Panc1 (cell line): ENCODE results near the gene HOTAIR. TPM values are rescaled to one million over a fixed set of nuclear protein-coding genes. Genes with fewer than 3 reads are reported as not detected.

Source experiments
- ATAC-seq: fragments of 200-7000 bp; cut with Tn5 transposase; 2 replicates; pipeline ENCODE4 v1.9.1; 2020; ENCODE audit warnings: mild to moderate bottlenecking, moderate library complexity
- BruUV-seq: library from RNA; stranded (reverse); fragments of 400-500 nt; replicated peaks from 2 replicates; lab custom pipeline; 2021; lab: Mats Ljungman, UMichigan
- CTCF ChIA-PET: fragments of 300-600 bp; sonication (Branson Sonifier 250); formaldehyde crosslinking; loops from one replicate; lab custom pipeline; 2022; ENCODE audit warnings: antibody characterized with exemption; lab: Charles Lee
- POLR2A ChIA-PET: fragments of 300-600 bp; sonication (Branson Sonifier 250); formaldehyde crosslinking; loops from one replicate; lab custom pipeline; 2022; ENCODE audit warnings: antibody characterized with exemption; lab: Charles Lee
- DNase-seq: peaks from one replicate; pipeline ENCODE4 v3.0.0-alpha.2; 2010; ENCODE audit warnings: low read depth, low spot score
- H3K27ac ChIP-seq: 2 replicates; pipeline ENCODE4 v1.5.1; 2011; ENCODE audit warnings: mild to moderate bottlenecking, low read length, inconsistent platforms
- H3K27me3 ChIP-seq: fragments of 200-500 bp; sonication (Bioruptor generic); 2 replicates; pipeline ENCODE4 v1.6.0; 2014; ENCODE audit warnings: low read length, inconsistent platforms; ENCODE audit not compliant: control insufficient read depth, insufficient read depth
- H3K36me3 ChIP-seq: fragments of 200-500 bp; sonication (Bioruptor generic); 2 replicates; pipeline ENCODE4 v1.5.1; 2014; ENCODE audit warnings: inconsistent platforms, mild to moderate bottlenecking, low read length, moderate library complexity; ENCODE audit not compliant: control insufficient read depth, insufficient read depth
- H3K4me1 ChIP-seq: 2 replicates; pipeline ENCODE4 v1.5.1; 2011; ENCODE audit warnings: inconsistent platforms, mild to moderate bottlenecking, low read length, moderate library complexity; ENCODE audit not compliant: control insufficient read depth, insufficient read depth
- H3K4me3 ChIP-seq, 2 experiments: 2 replicates each; pipeline ENCODE4 v1.5.1; 2011 to 2012; ENCODE audit warnings: low read depth in 2 of 2, low read length in 2 of 2, mild to moderate bottlenecking in 2 of 2, inconsistent platforms in 1 of 2, moderate library complexity in 1 of 2
- H3K9me3 ChIP-seq: fragments of 200-500 bp; sonication (Bioruptor generic); 2 replicates; pipeline ENCODE4 v1.5.1; 2014; ENCODE audit warnings: low read depth, mild to moderate bottlenecking, inconsistent platforms, low read length, moderate library complexity; ENCODE audit not compliant: control insufficient read depth, insufficient read depth
- POLR2AphosphoS5 ChIP-seq: IDR thresholded peaks from 2 replicates; pipeline ENCODE4 v1.6.1; 2012; ENCODE audit warnings: mild to moderate bottlenecking, low read depth, low read length, moderate library complexity
- SIN3A ChIP-seq: IDR thresholded peaks from 2 replicates; pipeline ENCODE4 v1.6.1; 2012; ENCODE audit warnings: low read depth, mild to moderate bottlenecking, low read length, moderate library complexity, borderline replicate concordance; ENCODE audit not compliant: insufficient read depth
- TCF7L2 ChIP-seq: IDR thresholded peaks from 2 replicates; pipeline ENCODE4 v1.6.1; 2011; ENCODE audit warnings: mild to moderate bottlenecking, low read depth, low read length, inconsistent platforms
- in situ Hi-C: cut with HindIII; loops from 2 replicates; pipeline ENCODE4 v1.10.0; 2016; ENCODE audit warnings: low sequenced_read_pairs, low pct_unique_long_range_greater_than_20kb
- intact Hi-C: fragments of 100-400 bp; cut with micrococcal nuclease; formaldehyde crosslinking; loops from one replicate; pipeline ENCODE4 v1.10.0; 2022; ENCODE audit not compliant: unreplicated experiment
- total RNA-seq: library from RNA; stranded (reverse); gene quantifications from one replicate; pipeline ENCODE4 v1.2.1, GENCODE V29; 2021; ENCODE audit not compliant: unreplicated experiment
- TF ChIP-seq, protein P1 (sequence below): fragments of 450-650 bp; IDR thresholded peaks from 2 replicates; pipeline ENCODE4 v1.5.1; 2017; ENCODE audit warnings: mild to moderate bottlenecking
- TF ChIP-seq, protein P2 (sequence below), 2 experiments: IDR thresholded peaks; 2 replicates each; pipeline ENCODE4 v1.6.1; 2011 to 2012; ENCODE audit warnings: low read depth in 2 of 2, control low read depth in 1 of 2, low read length in 1 of 2, mild to moderate bottlenecking in 1 of 2, moderate library complexity in 1 of 2; ENCODE audit not compliant: insufficient read depth in 1 of 2

HOTAIR gene
- total RNA-seq, 1 experiment from 2014 or later: 31.7 TPM

DNA sequence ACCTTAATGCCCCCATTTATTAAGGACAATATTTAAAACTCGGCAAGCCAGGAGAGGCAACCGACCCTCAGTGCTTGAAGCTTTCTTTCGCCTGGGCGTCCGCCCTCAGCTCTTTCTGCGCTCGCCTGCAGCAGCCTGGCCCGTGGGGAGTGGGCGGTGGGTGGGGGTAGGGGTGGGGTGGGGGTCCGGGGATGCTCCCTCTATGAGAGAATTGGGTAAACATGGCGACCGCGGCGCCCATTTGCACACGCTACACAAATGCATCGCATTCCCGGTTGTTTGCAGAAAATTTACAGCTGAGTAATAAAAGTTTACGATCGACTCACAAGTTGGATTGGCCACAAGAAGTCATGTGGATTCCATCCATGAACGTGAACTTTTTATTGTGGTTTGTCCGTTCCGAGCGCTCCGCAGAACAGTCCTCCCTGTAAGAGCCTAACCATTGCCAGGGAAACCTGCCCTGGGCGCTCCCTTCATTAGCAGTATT lies 41.8 kb upstream of the HOTAIR start:
- Histone ChIP-seq H3K27ac (peak overlapping the region; percentile 94), H3K36me3 (peaks cover 2% of the 10 kb centered on the region; the same call in 1 of the 2 replicates), H3K4me3 (peak overlapping the region; percentile 72 to 91), H3K9me3 (no peaks in the 10 kb centered on the region), H3K4me1 (peaks cover 59% of the 10 kb centered on the region), H3K27me3 (no peaks in the 10 kb centered on the region)
- POLR2A ChIA-PET: interaction anchor here (0.6 to 1.5 kb wide), 5 partner anchors 9 to 883 kb away, joined by 4 to 14 read pairs (median 5); no protein-coding TSS in a partner anchor
- TF ChIP-seq POLR2AphosphoS5 (peak; percentile 81), TCF7L2 (peak; percentile 66)
- TF ChIP-seq, protein P1, sequence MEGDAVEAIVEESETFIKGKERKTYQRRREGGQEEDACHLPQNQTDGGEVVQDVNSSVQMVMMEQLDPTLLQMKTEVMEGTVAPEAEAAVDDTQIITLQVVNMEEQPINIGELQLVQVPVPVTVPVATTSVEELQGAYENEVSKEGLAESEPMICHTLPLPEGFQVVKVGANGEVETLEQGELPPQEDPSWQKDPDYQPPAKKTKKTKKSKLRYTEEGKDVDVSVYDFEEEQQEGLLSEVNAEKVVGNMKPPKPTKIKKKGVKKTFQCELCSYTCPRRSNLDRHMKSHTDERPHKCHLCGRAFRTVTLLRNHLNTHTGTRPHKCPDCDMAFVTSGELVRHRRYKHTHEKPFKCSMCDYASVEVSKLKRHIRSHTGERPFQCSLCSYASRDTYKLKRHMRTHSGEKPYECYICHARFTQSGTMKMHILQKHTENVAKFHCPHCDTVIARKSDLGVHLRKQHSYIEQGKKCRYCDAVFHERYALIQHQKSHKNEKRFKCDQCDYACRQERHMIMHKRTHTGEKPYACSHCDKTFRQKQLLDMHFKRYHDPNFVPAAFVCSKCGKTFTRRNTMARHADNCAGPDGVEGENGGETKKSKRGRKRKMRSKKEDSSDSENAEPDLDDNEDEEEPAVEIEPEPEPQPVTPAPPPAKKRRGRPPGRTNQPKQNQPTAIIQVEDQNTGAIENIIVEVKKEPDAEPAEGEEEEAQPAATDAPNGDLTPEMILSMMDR: no peak
- ATAC-seq: peak; percentile 7; the same call in 1 of the 2 replicates
- intact Hi-C loops (no loop called here), in situ Hi-C loops (no loop called here)
- no peak for DNase-seq
- CTCF ChIA-PET: interaction anchor here (0.6 to 0.7 kb wide), 2 partner anchors 16 to 174 kb away, joined by 4 to 9 read pairs; no protein-coding TSS in a partner anchor
- no TSS peak for BruUV-seq

DNA sequence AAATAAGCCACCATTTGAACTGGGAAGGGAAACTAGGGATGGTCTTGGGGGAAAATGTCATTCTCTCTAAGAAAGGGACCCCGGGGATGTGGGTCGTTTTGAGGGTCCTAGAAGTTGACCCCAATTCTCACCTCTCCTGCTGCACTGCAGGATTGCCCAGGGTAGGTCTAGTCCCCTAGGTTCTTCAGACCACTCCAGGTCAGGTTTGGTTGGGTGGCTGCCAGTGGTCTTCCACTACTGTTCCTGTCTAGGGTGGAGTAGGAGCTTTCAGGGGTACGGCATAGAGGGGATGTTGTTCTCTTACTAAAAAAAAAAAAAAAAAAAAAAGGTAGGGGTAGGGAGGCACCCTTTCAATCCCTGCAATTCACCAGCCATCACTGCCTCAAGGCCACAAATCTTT lies 41.3 kb upstream of the HOTAIR start:
- BruUV-seq: no TSS peak
- in situ Hi-C loops: no loop called here
- peaks cover 2% of the 10 kb centered on the region; the same call in 1 of the 2 replicates for H3K36me3 ChIP-seq
- POLR2A ChIA-PET: interaction anchor here (0.6 to 0.7 kb wide), 3 partner anchors 43 to 283 kb away, joined by 5 to 14 read pairs (median 6); no protein-coding TSS in a partner anchor
- H3K9me3 ChIP-seq: no peaks in the 10 kb centered on the region
- H3K27ac ChIP-seq: peak overlapping the region; percentile 92
- no peaks in the 10 kb centered on the region for H3K27me3 ChIP-seq
- peak overlapping the region; percentile 72 to 91 for H3K4me3 ChIP-seq
- intact Hi-C loops: no loop called here
- H3K4me1 ChIP-seq: peaks cover 58% of the 10 kb centered on the region
- TF ChIP-seq SIN3A (no peak), TCF7L2 (no peak), POLR2AphosphoS5 (no peak; the same call in 1 of the 2 replicates)
- TF ChIP-seq, protein P2, sequence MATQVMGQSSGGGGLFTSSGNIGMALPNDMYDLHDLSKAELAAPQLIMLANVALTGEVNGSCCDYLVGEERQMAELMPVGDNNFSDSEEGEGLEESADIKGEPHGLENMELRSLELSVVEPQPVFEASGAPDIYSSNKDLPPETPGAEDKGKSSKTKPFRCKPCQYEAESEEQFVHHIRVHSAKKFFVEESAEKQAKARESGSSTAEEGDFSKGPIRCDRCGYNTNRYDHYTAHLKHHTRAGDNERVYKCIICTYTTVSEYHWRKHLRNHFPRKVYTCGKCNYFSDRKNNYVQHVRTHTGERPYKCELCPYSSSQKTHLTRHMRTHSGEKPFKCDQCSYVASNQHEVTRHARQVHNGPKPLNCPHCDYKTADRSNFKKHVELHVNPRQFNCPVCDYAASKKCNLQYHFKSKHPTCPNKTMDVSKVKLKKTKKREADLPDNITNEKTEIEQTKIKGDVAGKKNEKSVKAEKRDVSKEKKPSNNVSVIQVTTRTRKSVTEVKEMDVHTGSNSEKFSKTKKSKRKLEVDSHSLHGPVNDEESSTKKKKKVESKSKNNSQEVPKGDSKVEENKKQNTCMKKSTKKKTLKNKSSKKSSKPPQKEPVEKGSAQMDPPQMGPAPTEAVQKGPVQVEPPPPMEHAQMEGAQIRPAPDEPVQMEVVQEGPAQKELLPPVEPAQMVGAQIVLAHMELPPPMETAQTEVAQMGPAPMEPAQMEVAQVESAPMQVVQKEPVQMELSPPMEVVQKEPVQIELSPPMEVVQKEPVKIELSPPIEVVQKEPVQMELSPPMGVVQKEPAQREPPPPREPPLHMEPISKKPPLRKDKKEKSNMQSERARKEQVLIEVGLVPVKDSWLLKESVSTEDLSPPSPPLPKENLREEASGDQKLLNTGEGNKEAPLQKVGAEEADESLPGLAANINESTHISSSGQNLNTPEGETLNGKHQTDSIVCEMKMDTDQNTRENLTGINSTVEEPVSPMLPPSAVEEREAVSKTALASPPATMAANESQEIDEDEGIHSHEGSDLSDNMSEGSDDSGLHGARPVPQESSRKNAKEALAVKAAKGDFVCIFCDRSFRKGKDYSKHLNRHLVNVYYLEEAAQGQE (IDR thresholded peaks at IDR 0.05; ENCODE audit: insufficient read depth in 1 of 2, low read depth in 2 of 2, low read length in 1 of 2): no peak
- TF ChIP-seq, protein P1: no peak
- ATAC-seq: no peak
- CTCF ChIA-PET: no interaction called here
- DNase-seq: no peak
